Measurements from ENCODE around the gene RGL4. TPM values are rescaled to one million over a fixed set of nuclear protein-coding genes. Genes with fewer than 3 reads are reported as not detected.
"Not testable (repeated sequence)": the region's sequence is repeated elsewhere in the genome, so short reads cannot be mapped to it uniquely, and the experiment has no call there.

RGL4 gene, protein sequence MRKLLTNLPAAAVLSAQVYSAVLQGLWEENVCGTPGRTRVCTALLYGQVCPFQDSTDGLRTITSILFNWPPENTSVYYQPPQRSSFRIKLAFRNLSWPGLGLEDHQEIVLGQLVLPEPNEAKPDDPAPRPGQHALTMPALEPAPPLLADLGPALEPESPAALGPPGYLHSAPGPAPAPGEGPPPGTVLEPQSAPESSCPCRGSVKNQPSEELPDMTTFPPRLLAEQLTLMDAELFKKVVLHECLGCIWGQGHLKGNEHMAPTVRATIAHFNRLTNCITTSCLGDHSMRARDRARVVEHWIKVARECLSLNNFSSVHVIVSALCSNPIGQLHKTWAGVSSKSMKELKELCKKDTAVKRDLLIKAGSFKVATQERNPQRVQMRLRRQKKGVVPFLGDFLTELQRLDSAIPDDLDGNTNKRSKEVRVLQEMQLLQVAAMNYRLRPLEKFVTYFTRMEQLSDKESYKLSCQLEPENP
- 10 to 100 TPM; 22.0 to 24.1 TPM for total RNA-seq

- Mint-ChIP-seq H3K4me3 (no peak within 1 kb of the TSS), H3K9me3 (no peaks in the 10 kb centered on the region), H3K27ac (no peak within 1 kb of the TSS), H3K27me3 (ENCODE audit: low read depth) (no peaks in the 10 kb centered on the region), H3K36me3 (ENCODE audit: low read depth) (peaks cover 19% of the 10 kb centered on the region), H3K4me1 (ENCODE audit: low read depth) (peaks cover 12% of the 10 kb centered on the region)
- DNase-seq: no peak
- intact Hi-C loops (cut with micrococcal nuclease): no loop called here
- CTCF ChIA-PET: no interaction called here
Measured at GRCh38 chr22:23690713-23691112, at the start of gene RGL4. Gene RGL4 (plus strand): TSS chr22:23691013. CDS start chr22:23692031, 1,018 bp downstream.

- CTCF ChIA-PET; H3K27ac Mint-ChIP-seq; H3K9me3 Mint-ChIP-seq; DNase-seq; H3K4me3 Mint-ChIP-seq; H3K4me1 Mint-ChIP-seq (ENCODE audit: low read depth); H3K36me3 Mint-ChIP-seq (ENCODE audit: low read depth); H3K27me3 Mint-ChIP-seq (ENCODE audit: low read depth); intact Hi-C loops (cut with micrococcal nuclease): not testable (repeated sequence)
Measured at GRCh38 chr22:23646526-23646925, 44.3 kb upstream of the RGL4 start.

- H3K27ac Mint-ChIP-seq: no peak overlapping the region
- intact Hi-C loops (cut with micrococcal nuclease): no loop called here
- H3K4me1 Mint-ChIP-seq (ENCODE audit: low read depth): no peaks in the 10 kb centered on the region
- no peak overlapping the region for H3K4me3 Mint-ChIP-seq
- no peaks in the 10 kb centered on the region for H3K27me3 Mint-ChIP-seq (ENCODE audit: low read depth)
- DNase-seq: no peak
- H3K36me3 Mint-ChIP-seq (ENCODE audit: low read depth): peaks cover 3% of the 10 kb centered on the region
- CTCF ChIA-PET: no interaction called here
- no peaks in the 10 kb centered on the region for H3K9me3 Mint-ChIP-seq
Measured at GRCh38 chr22:23649071-23649501, 41.7 kb upstream of the RGL4 start.

DNA sequence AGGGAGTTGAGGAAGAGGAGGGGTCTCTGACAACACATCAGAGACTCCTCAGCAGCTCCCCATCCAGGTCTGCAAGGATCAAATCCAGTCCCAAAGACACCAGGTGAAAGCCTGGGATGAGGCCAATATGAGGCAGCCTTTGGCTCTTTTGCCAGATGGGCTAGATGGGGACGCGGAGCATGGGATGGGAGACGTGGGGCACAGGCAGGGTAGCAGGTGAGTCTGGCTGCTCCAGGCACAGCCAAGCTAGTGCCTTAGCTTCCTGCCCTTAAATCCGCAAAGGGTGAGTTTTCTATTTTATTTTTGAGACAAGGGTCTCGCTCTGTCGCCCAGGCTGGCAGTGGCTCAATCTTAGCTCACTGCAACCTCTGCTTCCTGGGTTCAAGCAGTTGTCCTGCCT, 39.1 kb upstream of the RGL4 start:
- Mint-ChIP-seq H3K9me3 (no peaks in the 10 kb centered on the region), H3K27ac (no peak overlapping the region), H3K4me3 (no peak overlapping the region), H3K27me3 (ENCODE audit: low read depth) (no peaks in the 10 kb centered on the region), H3K36me3 (ENCODE audit: low read depth) (peaks cover 5% of the 10 kb centered on the region), H3K4me1 (ENCODE audit: low read depth) (no peaks in the 10 kb centered on the region)
- CTCF ChIA-PET: no interaction called here
- intact Hi-C loops (cut with micrococcal nuclease): no loop called here
- no peak for DNase-seq

- Mint-ChIP-seq H3K27ac (no peak overlapping the region), H3K9me3 (no peaks in the 10 kb centered on the region), H3K36me3 (ENCODE audit: low read depth) (peaks cover 5% of the 10 kb centered on the region), H3K27me3 (ENCODE audit: low read depth) (no peaks in the 10 kb centered on the region), H3K4me1 (ENCODE audit: low read depth) (no peaks in the 10 kb centered on the region), H3K4me3 (no peak overlapping the region)
- intact Hi-C loops (cut with micrococcal nuclease): no loop called here
- DNase-seq: no peak
- CTCF ChIA-PET: no interaction called here
Measured at GRCh38 chr22:23652286-23652685, 38.5 kb upstream of the RGL4 start.

- no peaks in the 10 kb centered on the region for H3K9me3 Mint-ChIP-seq
- H3K27me3 Mint-ChIP-seq (ENCODE audit: low read depth): no peaks in the 10 kb centered on the region
- intact Hi-C loops (cut with micrococcal nuclease): no loop called here
- H3K36me3 Mint-ChIP-seq (ENCODE audit: low read depth): peaks cover 8% of the 10 kb centered on the region
- no peaks in the 10 kb centered on the region for H3K4me1 Mint-ChIP-seq (ENCODE audit: low read depth)
- no peak for DNase-seq
- H3K4me3 Mint-ChIP-seq: no peak overlapping the region
- CTCF ChIA-PET: no interaction called here
- no peak overlapping the region for H3K27ac Mint-ChIP-seq
Measured at GRCh38 chr22:23652711-23653110, 38.1 kb upstream of the RGL4 start.

GRCh38 chr22:23655891-23656475, 34.8 kb upstream of the RGL4 start:
- Mint-ChIP-seq H3K4me3 (no peak overlapping the region), H3K27me3 (ENCODE audit: low read depth) (no peaks in the 10 kb centered on the region), H3K9me3 (no peaks in the 10 kb centered on the region), H3K27ac (no peak overlapping the region), H3K4me1 (ENCODE audit: low read depth) (no peaks in the 10 kb centered on the region), H3K36me3 (ENCODE audit: low read depth) (peaks cover 17% of the 10 kb centered on the region)
- DNase-seq: no peak
- CTCF ChIA-PET: no interaction called here
- intact Hi-C loops (cut with micrococcal nuclease): no loop called here

DNA sequence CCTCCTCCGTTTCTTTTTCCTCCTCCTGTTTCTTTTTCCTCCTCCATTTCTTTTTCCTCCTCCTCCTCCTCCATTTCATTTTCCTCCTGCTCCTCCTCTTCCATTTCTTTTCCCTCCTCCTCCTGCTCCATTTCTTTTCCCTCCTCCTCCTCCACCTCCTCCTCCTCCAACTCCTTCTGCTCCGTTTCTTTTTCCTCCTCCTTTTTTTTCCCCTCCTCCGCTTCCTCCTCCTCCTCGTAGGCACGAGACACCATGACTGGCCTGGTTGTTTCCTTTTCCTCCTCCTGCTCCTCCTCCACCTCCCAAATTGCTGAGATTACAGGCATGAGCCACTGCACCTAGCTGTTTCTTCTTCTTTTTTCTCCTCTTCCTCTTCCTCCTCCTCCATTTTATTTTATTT, 33.1 kb upstream of the RGL4 start:
- CTCF ChIA-PET: no interaction called here
- no peaks in the 10 kb centered on the region for H3K27me3 Mint-ChIP-seq (ENCODE audit: low read depth)
- no peak for DNase-seq
- no peaks in the 10 kb centered on the region for H3K9me3 Mint-ChIP-seq
- no peak overlapping the region for H3K4me3 Mint-ChIP-seq
- peaks cover 26% of the 10 kb centered on the region for H3K36me3 Mint-ChIP-seq (ENCODE audit: low read depth)
- no peak overlapping the region for H3K27ac Mint-ChIP-seq
- intact Hi-C loops (cut with micrococcal nuclease): no loop called here
- H3K4me1 Mint-ChIP-seq (ENCODE audit: low read depth): no peaks in the 10 kb centered on the region

- DNase-seq; H3K9me3 Mint-ChIP-seq; H3K27ac Mint-ChIP-seq; H3K4me3 Mint-ChIP-seq; H3K27me3 Mint-ChIP-seq (ENCODE audit: low read depth); intact Hi-C loops (cut with micrococcal nuclease); H3K4me1 Mint-ChIP-seq (ENCODE audit: low read depth): not testable (repeated sequence)
- CTCF ChIA-PET: interaction anchor here (0.7 kb wide), 2 partner anchors 80 to 540 kb away, joined by 3 to 4 read pairs; no protein-coding TSS in a partner anchor
- H3K36me3 Mint-ChIP-seq (ENCODE audit: low read depth): peaks cover 40% of the 10 kb centered on the region
Measured at GRCh38 chr22:23660381-23660780, 30.4 kb upstream of the RGL4 start.

DNA sequence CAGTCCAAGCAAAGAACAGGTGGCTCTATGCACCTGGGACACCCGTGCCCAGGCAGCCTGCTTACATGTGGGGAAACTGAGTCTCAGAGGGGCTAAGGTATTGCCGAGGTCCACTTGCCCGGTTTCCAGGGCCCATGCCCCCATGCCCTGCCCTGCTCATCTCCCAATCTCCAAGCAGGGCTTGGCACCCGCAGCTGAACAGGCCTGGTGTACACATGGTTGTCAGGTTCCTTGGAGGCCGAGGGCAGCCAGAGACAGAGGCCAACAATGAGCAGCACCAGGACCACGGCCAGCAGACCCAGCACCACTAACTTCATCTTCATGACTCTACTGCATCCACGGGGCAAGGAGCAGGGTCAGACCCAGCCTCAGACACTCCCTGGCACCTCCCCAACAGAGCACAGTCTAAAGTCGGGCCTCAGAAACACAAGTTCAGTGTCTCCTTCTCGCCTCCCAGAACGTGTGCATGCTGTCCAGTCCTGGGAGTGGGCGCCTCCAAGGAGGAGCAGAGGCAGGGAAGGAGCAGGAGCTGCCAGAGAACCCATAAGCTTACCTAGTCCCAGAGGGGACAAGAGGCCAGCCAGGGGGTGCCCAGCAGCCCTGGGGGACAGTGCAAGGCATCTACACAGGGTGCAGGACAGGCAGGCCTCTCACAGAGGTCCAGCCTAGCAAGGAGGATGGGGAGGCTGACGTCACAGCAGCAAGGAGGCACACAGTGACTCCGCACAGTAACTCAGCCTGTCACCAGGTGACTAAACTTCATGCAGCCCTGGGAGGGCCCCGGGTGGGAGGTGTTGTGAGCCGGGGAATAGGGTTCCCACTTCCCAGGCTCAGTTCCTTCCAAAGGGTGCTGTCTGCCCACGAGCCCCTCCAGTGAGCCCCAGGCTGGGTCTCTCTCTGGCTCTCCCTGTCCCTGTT, 20.2 kb upstream of the RGL4 start:
- H3K4me3 Mint-ChIP-seq: no peak overlapping the region
- no peaks in the 10 kb centered on the region for H3K4me1 Mint-ChIP-seq (ENCODE audit: low read depth)
- peaks cover 7% of the 10 kb centered on the region for H3K36me3 Mint-ChIP-seq (ENCODE audit: low read depth)
- CTCF ChIA-PET: no interaction called here
- H3K27ac Mint-ChIP-seq: no peak overlapping the region
- H3K9me3 Mint-ChIP-seq: no peaks in the 10 kb centered on the region
- H3K27me3 Mint-ChIP-seq (ENCODE audit: low read depth): no peaks in the 10 kb centered on the region
- intact Hi-C loops (cut with micrococcal nuclease): no loop called here
- DNase-seq: no peak

GRCh38 chr22:23671387-23671786, 19.4 kb upstream of the RGL4 start:
- H3K4me1 Mint-ChIP-seq (ENCODE audit: low read depth); H3K9me3 Mint-ChIP-seq; H3K27me3 Mint-ChIP-seq (ENCODE audit: low read depth); CTCF ChIA-PET; intact Hi-C loops (cut with micrococcal nuclease); H3K36me3 Mint-ChIP-seq (ENCODE audit: low read depth); DNase-seq; H3K27ac Mint-ChIP-seq; H3K4me3 Mint-ChIP-seq: not testable (repeated sequence)

GRCh38 chr22:23672307-23673049, 18.3 kb upstream of the RGL4 start:
- CTCF ChIA-PET; H3K36me3 Mint-ChIP-seq (ENCODE audit: low read depth); DNase-seq; H3K4me1 Mint-ChIP-seq (ENCODE audit: low read depth); intact Hi-C loops (cut with micrococcal nuclease); H3K9me3 Mint-ChIP-seq; H3K27ac Mint-ChIP-seq; H3K4me3 Mint-ChIP-seq; H3K27me3 Mint-ChIP-seq (ENCODE audit: low read depth): not testable (repeated sequence)

All from activated naive CD4-positive, alpha-beta T cell treated with anti-CD3 and anti-CD28 coated beads for 36 hours (primary cell).